Dedifferentiated amniotic fluid mesenchymal stem cell (primary cell): Measurements from ENCODE around the gene SPDL1.
"Not testable (repeated sequence)": the region's sequence is repeated elsewhere in the genome, so short reads cannot be mapped to it uniquely, and the experiment has no call there.

ENCODE experiments used
- DNase-seq: peaks from one replicate; pipeline ENCODE4 v3.0.0-alpha.2; 2016; ENCODE audit errors: extremely low spot score

The SPDL1 gene

DNA sequence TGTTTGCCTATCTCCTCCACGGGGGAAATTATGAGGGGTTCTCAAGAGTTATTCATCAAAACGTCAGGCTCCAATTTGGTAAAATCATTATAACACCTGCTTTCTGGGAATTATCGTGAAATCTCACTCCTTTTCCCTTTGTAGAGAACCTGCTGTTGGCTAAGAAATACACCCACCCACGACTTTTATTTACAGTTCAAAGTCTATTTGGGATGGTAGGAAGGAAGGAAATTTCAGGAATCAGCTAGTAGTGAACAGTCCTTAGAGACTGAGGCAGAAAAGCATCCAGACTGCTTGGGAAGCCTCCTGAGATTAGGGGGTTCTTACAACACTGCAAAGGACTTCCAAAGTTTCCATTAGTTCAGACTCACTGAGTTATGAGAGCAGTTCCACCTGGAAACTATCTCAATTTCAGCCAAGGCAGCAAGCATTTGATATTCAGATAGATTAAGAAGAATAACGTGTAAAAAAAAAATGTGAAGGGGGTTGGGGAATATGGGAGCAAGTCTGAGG lies 9.4 kb upstream of the SPDL1 start:
- no peak for DNase-seq

DNA sequence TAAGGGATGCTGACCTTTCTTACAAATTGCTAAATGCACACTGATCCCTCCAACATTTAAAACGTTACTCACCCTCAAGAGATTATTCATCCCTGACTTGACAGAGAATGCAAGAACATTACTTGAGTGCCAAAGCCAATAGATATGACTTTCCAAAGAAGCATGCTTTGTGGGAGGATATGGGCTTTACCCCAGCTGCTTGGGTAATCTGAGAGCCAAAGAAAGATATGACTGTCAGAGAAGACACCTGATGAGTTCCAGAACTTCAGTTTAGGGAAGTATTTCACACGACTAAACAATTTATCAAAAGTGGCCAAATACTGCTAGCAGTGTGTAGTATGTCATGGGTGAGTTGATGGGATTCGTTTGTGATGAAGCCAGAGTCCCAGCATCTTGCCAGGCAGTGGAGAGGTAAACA lies 7.4 kb upstream of the SPDL1 start:
- DNase-seq: peak; percentile 78

DNA sequence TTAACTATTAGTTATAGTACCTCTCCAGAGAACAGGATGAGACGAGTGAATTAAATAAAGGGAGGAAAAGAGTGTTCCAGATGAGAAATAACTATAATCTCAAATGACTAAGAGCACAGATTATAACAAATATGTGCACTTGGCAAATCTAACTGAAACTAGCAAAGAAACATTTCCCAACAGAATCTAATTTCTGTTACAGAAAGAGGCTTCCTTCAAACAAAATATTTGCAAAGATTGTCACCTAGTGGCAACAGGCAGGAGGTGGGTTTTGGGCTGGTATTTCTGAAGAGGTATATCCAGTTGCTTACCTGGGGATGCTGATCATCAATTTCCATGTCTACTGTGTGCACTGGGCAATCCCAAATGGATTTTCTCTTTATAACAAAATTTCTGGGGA lies 5.6 kb upstream of the SPDL1 start:
- DNase-seq: peak; percentile 54

DNA sequence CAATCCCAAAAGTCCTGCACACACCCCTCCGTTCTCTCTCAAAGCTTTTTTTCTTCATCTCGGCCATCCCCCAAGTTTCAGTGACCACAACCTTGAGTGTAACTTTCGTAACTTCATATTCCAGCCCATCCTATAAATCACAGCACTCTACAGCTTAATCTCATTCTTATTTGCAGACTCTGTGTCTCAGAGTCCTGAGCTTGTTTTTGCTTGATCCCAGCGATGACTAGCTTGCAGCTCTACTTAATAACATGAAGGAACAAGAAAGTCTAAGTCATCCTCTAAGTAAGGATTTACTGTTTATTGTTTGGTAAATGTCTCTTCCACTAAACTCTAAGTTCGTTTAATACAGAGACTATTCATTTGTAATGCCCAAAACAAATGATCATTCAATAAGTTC lies 2.6 kb upstream of the SPDL1 start:
- no peak for DNase-seq

DNA sequence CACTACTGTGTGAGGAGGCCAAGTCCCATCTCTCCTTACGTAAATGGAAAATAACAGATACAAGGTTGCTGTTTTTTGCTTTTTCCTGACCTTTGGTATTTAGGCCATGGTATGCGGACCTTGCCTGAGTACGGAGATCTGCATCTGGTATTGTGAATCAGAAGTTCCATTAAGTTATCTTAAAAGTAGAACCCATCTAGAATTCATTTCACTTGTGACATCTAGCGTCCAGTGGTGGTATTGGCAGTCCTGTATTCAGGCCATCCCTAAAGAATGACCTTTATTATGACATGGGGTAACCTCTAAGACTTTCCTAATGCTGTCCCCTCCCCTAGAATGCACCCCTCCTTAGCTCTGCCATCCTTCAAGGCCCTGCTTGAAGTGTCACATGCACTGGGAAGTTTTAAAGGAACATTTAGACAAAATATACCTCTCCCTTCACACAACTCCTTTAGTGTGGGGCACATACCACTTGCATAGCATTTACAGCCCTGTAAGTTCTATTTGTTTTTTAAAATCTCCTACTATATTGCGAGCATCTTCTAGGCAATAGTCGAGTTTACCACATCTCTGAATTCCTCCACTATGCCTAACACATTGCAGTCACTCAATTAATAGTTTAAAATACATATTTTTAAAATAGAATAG lies 1.9 kb upstream of the SPDL1 start:
- DNase-seq: peak; percentile 80

DNA sequence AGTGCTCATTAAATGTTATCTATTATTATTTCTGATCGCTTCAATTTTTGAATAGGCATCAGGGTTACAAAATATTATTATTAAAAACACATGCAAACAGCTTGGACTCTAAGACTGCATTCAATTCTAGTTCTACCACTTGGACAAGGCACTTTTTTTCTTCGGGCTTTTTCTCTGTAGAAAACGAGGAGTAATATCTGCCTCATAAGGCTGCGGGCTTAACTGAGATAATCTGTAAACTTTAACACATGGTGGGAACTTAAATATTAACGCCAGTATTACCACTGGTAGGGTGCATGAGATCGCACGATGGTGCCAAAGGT lies 511 bp upstream of the SPDL1 start:
- no peak for DNase-seq

DNA sequence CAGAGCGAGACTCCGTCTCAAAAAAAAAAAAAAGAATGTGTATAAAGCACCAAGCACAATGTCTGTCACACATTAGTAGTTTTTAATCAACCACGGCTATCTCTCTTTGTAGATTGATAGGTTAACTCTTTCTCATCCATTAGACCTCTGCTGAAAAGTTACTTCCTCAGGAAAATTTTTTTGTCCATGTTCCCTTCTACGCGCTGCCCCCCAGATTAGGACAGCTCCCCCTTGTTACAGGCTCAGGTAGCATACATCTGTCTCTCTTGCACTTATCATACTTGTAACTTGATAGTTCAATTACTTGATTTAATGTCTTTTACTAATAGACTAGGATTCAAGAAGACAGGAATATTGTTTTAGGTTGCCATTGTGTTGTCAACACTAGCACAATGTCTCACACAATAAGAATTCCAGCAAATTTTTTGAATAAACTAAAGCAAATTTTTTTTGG lies 1.5 kb downstream of the SPDL1 start:
- no peak for DNase-seq

DNA sequence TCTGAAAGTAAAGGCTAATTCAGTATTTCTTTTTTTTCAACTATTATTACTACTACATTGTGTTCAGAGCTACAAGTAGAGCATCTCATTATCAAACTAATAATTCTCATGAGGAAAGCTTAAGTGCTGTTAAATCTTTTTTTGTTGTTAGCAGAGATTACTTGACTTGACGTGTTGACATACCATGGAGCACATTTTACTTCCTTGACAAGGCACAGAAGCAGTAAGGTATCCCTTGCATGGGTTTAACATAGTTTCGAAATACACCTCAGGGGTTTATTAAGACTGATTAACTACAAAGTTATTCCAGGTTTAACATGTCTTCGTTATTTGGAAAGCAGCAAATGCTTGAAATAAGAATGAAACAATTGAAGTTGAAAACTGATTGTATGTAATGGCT lies 7.0 kb downstream of the SPDL1 start:
- DNase-seq: no peak

DNA sequence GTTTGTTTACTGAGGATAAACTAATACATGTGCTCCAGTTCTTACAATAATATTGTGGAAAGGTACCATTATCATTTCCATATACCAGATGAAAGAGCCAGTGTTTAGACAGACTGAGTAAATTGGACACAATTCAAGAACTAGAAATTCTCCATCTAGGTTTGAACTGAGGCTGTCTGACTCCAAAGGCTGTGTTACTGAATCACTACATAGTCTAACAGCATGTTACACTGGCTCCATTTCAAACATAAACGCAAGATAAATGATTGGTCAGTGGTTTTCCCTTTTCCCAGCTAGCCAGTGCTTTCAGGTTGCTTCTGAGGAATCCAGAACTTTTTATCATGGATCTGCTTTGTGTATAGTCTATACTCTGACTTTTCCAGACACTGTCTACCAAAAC lies 8.1 kb downstream of the SPDL1 start:
- DNase-seq: no peak

DNA sequence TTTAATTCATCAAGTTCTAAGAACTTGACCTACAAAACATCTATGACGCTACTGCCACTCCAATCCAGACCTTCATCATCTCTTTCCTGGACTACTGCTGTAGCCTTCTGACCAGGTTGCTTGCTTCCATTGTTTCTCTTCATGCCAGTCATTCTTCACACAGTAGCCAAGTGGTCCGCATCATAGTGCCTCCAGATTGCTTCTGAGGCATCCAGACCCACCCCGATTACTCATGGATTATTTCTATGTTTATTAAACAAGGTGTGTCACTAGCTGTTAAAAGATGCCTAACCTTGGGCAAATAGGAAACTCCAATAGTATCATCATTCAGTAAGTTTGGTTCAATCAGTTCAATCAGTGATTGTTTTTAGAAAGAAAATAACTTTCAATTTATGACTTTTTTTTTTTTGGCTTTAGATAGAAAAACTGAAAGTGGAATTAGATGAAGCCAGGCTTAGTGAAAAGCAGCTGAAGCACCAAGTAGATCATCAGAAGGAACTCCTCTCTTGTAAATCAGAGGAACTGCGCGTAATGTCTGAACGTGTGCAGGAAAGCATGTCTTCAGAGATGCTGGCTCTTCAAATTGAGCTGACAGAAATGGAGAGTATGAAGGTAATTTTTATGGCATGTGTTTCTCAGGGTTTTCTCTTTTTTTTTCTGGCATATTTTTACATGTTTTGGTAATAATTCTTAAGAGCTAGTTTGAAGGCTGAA lies 9.5 kb downstream of the SPDL1 start:
- no peak for DNase-seq

DNA sequence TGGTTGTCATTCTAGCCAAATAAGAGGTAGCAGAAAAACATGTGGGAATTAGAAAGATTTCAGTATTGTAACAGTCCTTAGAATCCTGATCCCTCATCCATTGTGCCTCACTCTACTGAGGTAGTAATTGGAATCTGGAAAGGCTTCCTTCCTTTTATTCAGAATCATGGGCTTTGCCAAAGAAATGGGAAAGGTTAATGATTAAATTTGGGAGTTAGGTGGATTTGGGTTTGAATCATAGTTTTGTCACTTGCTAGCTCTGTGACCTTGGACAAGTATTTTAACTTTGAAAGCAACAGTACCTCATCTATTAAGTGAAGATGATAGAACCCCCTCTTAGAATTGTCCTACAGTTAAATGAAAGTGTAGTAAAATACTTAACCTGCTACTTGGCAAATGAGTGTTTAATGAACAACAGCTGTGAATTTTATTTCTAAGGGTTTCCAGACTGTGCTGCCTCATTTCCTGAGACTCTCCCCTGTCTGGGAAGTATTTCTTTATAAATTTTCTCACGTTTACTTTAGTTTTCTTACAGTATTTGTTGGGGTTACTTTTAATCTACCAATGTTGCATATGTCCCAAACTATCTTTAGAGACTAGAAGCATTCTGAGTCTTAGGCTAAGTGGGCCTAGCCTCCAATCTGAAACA lies 11.7 kb downstream of the SPDL1 start:
- DNase-seq: no peak

DNA sequence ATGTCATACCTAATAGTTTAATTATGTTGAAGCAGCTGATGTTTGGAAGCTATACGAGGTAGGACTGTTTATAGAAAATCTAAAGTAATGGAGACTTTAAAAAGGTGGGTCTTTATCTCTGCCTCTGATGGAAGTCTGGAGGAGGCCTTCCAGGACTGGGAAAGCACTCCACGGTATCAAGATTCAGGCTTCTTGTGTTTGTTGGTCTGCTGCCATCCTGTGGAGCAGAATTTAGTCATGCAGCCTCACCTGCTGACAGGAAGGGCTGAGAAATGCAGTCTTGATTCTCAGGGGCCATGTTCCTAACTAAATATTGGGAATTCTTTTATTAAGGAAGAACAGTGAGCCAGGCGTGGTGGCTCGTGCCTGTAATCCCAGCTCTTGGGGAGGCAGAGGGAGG lies 15.9 kb downstream of the SPDL1 start:
- no peak for DNase-seq

DNA sequence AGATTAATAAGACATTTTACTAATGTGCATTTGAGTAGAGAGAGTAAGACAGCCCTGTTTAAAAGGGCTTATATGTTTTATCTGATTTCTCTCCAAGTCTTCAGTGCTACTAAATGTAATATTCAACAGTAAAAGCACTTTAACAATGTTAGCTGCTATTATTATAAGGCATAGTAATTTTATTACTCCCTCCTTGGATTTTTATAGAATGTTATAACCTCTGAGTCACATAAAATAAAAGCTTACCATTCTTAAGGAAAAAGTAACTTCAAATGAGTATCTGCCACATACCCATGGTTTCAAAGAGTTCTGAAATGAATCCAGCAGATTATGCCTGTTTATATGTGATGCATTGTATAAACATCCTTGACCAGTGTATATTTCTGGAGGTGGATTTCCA lies 19.0 kb downstream of the SPDL1 start:
- peak; percentile 27 for DNase-seq

DNA sequence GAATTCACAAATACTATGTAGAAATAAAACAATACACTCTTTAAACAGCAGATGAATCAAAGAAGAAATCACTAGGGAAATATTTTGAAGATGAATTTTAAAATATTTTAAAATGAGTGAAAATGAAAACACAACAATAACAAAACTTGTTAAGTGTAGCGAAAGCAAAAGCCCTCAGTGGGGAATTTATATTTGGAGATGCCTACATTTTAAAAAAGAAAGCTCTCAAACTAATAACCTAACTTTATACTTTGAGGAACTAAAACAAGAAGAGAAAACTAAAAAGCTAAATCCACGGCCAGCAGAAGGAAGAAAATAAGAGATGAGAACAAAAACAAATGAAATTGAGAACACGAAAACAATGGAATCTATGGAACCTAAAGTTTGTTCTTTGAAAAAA lies 22.7 kb downstream of the SPDL1 start:
- DNase-seq: no peak

DNA sequence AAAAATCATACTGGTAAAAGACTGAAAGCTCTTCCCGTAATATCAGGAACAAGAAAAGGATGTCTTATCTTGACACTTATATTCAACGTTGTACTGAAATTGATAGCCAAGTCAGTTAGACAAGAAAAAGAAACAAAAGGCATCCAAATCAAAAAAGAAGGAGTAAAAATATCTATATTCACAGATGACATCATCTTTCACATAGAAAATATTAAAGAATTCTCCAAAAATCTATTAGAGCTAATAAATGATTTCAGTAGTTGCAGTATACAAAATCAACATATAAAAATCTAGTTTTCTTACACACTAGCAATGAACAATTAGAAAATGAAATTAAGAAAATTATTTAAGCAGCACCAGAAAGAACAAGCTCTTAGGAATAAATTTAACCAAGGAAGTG lies 24.3 kb downstream of the SPDL1 start:
- DNase-seq: no peak

DNA sequence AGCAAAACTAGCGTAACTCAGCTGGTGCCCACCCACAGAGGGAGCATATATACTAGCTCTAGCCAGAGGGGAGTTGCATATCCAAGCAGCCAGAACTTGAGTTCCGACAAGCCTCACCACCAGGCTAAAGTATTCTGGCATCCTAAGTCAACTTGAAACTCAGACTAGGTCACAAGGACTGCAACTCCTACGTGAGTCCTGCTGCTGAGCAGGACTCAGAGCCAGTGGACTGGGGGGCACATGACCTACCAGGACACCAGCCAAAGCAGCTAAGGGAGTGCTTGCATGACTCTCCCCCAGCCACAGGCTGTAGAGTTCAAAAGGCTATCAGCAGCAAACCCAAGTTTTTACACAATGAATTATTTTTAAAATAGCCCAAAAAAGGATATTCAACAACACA lies 26.1 kb downstream of the SPDL1 start:
- no peak for DNase-seq

DNA sequence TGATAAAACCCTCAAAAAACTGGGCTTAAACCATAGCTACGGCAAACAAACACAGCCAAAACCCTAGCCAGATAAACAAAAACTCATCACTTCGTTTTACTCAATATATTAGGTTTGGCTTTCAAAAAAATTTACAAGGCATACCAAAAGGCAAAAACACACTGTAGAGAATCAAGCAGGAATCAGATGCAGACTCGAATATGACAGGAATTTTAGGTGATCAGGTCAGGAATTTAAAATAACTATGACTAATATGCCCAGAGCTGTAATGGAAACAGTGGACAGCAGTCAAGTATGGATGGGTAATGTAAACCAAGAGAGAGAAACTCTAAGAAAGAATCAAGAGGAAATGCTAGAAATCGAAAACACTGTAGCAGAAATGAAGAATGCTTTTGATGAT lies 27.0 kb downstream of the SPDL1 start:
- no peak for DNase-seq

DNA sequence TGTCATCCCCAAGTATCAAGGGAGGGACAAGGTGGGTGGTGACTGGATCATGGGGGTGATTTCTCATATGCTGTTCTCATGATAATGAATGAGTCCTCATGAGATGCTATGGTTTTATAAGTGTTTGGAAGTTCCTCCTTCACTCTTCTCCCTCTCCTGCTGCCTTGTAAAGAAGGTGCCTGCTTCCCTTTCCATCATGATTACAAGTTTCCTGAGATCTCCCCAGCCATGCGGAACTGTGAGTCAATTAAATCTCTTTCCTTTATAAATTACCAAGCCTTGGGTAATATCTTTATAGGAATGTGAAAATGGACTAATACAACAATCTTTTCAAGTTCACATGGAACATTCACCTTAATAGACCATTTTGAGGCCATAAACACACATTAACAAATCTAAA lies 32.0 kb downstream of the SPDL1 start:
- no peak for DNase-seq

DNA sequence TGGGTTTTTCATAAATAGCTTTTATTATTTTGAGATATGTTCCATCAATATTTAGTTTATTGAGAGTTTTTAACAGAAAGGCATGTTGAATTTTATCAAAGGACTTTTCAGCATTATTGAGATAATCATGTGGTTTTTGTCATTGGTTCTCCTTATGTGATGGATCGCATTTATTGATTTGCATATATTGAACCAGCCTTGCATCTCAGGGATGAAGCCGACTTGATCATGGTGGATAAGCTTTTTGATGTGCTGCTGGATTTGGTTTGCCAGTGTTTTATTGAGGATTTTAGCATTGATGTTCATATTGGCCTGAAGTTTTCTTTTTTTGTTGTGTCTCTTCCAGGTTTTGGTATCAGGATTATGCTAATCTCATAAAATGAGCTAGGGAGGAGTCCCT lies 40.7 kb downstream of the SPDL1 start:
- DNase-seq: not testable (repeated sequence)

DNA sequence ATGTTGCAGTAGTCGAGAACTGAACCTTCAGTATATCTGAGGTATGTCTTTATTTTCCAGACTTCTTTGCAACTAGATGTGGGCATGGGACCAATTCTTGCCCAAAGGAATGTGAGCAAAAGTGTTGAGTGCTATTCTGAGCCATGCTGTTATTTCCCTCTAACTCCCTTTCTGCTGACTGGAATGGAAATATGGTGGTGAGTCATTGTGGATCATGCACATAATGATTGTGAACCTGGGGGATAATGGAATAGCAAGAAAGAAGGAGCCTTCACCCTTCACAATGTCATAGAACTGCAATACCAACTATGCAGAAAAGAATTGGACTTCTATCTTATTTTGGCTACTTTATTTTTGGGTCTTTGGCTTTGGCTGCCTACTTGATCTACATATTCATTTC lies 43.2 kb downstream of the SPDL1 start:
- peak; percentile 74 for DNase-seq

DNA sequence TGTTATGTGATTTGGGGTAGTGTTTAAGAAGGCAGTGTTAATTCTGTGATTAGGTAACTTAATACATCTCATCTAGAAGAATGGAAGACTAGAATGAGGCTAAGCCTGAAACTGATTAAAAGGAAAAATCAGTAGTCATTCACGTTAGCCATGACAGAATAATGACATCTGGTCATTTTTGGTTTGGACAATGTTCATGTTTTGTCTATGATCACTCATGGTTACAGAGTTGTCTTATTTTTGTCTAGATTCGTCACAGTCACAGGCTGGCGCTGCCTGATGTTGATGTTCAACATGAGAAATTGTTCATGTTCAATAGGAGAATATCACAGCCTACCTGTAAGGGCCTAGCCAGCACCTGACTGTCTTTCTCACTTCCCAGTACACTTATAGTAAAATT lies 44.0 kb downstream of the SPDL1 start:
- no peak for DNase-seq

DNA sequence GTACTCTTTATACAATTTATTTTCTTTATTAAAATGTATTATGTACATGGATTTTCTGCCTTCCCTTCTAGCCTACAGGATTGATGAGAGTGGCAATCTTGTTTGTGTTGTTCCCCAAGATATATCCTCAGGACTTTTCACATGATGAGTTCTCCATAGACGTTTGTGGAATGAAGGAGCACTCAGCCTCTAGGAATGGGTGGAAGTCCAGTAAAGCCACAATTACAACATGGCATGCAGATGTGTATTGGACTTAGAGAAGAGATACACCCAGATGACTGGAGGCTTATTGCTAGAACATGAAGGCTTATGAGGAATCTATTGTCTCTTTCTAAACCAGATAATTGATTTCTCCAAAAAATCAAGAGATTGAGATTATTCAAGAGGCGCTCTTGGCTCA lies 45.3 kb downstream of the SPDL1 start:
- DNase-seq: peak; percentile 32

DNA sequence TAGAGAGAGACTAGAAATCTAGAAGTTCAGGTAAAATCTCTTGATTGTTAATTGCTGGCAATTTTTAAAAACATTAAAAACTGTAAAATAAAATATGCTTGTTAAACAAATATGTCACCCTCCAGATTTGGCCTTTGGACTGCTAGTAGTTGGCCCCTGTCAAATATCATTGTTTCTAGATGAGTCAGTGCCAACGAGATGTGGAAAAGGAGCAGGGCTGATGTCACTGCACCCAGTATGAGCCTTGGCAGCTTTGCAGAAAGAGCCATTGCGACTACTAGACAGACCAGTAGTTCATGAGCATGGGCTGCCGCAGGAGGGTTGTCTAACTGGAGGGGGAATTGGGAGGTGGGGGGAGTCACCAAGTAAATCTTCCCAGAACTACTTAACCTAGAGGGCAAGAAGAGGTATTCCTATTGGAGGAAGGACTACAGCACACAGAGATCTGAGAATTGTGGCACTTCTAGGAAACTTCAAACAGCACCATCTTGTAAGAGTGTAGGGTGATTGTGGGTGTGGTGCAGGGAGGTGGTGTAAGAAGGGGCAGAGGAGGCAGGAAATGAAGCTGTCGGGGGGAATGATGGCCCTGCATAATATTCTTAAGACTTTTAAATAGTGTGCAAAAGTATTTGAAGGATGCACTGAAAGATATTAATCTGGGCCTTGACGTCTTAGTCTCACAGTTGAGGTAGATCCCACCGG lies 46.4 kb downstream of the SPDL1 start:
- DNase-seq: peak; percentile 30
